Stomach (tissue), 9 donors: ENCODE measurements around the gene IQCN. TPM values are rescaled to one million over a fixed set of nuclear protein-coding genes. Genes with fewer than 3 reads are reported as not detected.

ENCODE experiments used
- DNase-seq, 2 donors: peaks; one replicate each; pipeline versions ENCODE4 v3.0.0 to v3.0.0-alpha.2; 2013 to 2019
- H3K27ac ChIP-seq, 5 donors: fragments of 200-600 bp in 4 of 5; sonication (generic) in 4 of 5; one replicate each; pipeline ENCODE4 v1.5.1; 2013 to 2019; ENCODE audit warnings: mild to moderate bottlenecking in 1 of 5, moderate library complexity in 1 of 5
- H3K27me3 ChIP-seq, 3 donors: fragments of 200-600 bp; sonication (generic); one replicate each; pipeline ENCODE4 v1.5.1; 2017 to 2019; ENCODE audit warnings: mixed run types in 1 of 3
- H3K36me3 ChIP-seq, 4 donors: fragments of 200-600 bp; sonication (generic); 1 replicate in 3 of 4; 2 replicates in 1 of 4; pipeline ENCODE4 v1.5.1; 2016 to 2019
- H3K4me1 ChIP-seq, 4 donors: fragments of 200-600 bp; sonication (generic); one replicate each; pipeline ENCODE4 v1.5.1; 2016 to 2019
- H3K4me3 ChIP-seq, 4 donors: fragments of 200-600 bp; sonication (generic) in 3 of 4; one replicate each; pipeline ENCODE4 v1.5.1; 2016 to 2019; ENCODE audit warnings: mild to moderate bottlenecking in 1 of 4
- H3K9me3 ChIP-seq, 4 donors: fragments of 200-600 bp; sonication (generic); one replicate each; pipeline ENCODE4 v1.5.1; 2016 to 2019
- CTCF ChIP-seq, 7 experiments: fragments of 450-650 bp in 4 of 7; fragments of 200-600 bp in 3 of 7; sonication (generic) in 3 of 7; IDR thresholded peaks; one replicate each; pipeline ENCODE4 v1.5.1; 2016 to 2019; ENCODE audit warnings: antibody characterized with exemption in 7 of 7, control low read depth in 2 of 7, mild to moderate bottlenecking in 1 of 7
- EP300 ChIP-seq: sonication (generic); formaldehyde crosslinking; IDR thresholded peaks from one replicate; pipeline ENCODE4 v1.6.1; 2017; ENCODE audit warnings: antibody characterized with exemption
- POLR2A ChIP-seq, 4 donors: fragments of 450-650 bp; IDR thresholded peaks; one replicate each; pipeline ENCODE4 v1.6.1; 2016; ENCODE audit warnings: antibody characterized with exemption in 4 of 4, control low read depth in 2 of 4, mild to moderate bottlenecking in 1 of 4, moderate library complexity in 1 of 4
- POLR2AphosphoS5 ChIP-seq, 3 donors: sonication (generic); formaldehyde crosslinking; IDR thresholded peaks; one replicate each; pipeline ENCODE4 v1.6.1; 2016; ENCODE audit warnings: antibody characterized with exemption in 3 of 3
- WGBS, 5 donors: extraction: QIAGEN DNeasy Blood & Tissue Kit in 3 of 5; methylation state at CpG; one replicate each; pipeline versions ENCODE4 v1.1.5 to v1.1.7; 2013 to 2018; 5-methylcytosine and 5-hydroxymethylcytosine counted together
- intact Hi-C: fragments of 100-400 bp; cut with DNase I; formaldehyde crosslinking; loops from one replicate; pipeline ENCODE4 v1.15.1; 2023; ENCODE audit warnings: low total_unique reads
- polyA plus RNA-seq, 3 donors: library from polyadenylated mRNA; stranded (reverse); fragments of 200-250 nt; gene quantifications; one replicate each; pipeline ENCODE4 v1.2.3, GENCODE V29; 2013
- total RNA-seq, 5 donors: library from RNA; depleted of rRNA; stranded (reverse); fragments of >200 nt; gene quantifications; one replicate each; pipeline versions ENCODE4 v1.1.0 to v1.2.3, GENCODE V29; 2014 to 2016
- donor health status: healthy with polysubstance abuse.
- donor health status: Bipolar disorder and iron deficiency.
- donor health status: healthy.

Gene IQCN
- total and polyA plus RNA-seq, 8 donors, result 1.4 to 35.7 (median 2.7) TPM; not detected in 1

DNA sequence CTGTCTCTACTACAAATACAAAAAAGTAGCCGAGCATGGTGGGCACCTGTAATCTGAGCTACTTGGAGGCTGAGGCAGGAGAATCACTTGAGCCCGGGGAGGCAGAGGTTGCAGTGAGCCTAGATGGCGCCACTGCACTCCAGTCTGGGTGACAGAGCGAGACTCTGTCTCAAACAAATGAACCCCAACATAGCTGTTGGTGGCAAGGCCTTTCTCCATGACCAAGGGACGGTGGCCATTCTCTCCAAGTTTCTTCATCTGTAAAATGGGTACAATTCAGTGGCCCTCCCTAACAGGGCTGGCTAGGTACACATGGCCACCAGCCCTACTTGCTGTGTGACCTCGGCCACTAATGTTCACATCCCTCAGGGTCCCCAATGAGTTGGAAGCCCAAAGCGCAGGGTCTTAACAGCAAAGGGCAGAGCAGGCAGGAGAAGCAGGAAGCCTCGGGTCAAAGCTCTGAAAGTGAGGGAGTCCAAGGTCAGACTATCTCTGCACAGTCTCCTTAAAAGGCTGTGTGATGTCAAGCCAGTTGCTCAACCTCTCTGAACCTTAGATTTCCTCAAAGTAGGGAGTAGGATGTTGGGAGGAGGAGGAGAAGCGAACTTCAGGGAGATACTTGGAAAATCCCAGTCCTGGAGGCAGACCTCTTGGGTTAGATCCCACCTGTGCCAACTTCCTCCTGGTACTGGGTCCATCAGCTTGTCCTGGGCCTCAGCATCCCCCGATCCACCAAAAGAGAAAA lies 4.4 kb upstream of the IQCN start:
- peaks cover 64 to 73% (median 71%) of the 10 kb centered on the region in 4 donors for H3K4me1 ChIP-seq
- no peaks in the 10 kb centered on the region for H3K27me3 ChIP-seq
- intact Hi-C loops, result loop anchor here (5.0 kb wide), 1 partner anchor 49 kb away; no protein-coding TSS in a partner anchor
- TF ChIP-seq POLR2AphosphoS5 (IDR thresholded peaks at IDR 0.05) (peak in 2 of 3 donors; percentile 55 to 86), POLR2A (IDR thresholded peaks at IDR 0.05) (no peak), EP300 (no peak), CTCF (IDR thresholded peaks at IDR 0.05) (peak in 1 of 7 experiments; percentile 26)
- peaks cover 8 to 37% (median 21%) of the 10 kb centered on the region in 4 donors for H3K36me3 ChIP-seq
- H3K9me3 ChIP-seq, result no peaks in the 10 kb centered on the region
- H3K27ac ChIP-seq, result peak overlapping the region in 4 of 5 donors; percentile 99 to 100 (median 100)
- peak overlapping the region; percentile 68 to 98 (median 90) for H3K4me3 ChIP-seq
- DNase-seq, result peak; percentile 52 to 72
- WGBS, 5 donors, result 50 to 61% (median 58%) methylated on average over 10 of the region's 10 CpGs

DNA sequence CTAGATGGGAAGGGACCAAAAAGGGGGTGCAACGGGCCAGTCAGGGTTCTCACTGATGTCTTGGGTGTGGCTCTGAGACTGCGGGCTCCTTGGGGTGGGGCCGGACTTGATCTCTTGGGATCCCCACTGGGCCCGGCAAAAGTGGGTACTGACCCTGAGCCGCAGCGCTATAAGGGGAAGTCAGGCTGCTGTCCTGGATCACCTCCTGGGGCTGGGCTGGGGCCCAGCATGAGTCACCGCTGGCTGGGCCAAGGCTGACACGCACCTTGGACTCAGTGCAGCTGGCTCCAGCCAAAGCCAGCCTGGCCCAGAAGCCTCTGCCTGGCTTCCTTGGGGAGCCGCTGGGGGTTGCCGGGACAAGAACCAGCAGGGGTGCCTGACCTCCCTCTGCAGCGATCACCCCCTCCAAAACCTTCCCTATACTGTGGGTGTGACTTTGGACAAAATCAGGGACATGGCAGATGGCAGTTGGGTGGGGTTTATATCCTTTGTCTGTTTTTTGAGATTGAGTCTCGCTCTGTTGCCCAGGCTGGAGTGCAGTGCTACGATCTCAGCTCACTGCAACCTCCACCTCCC lies 617 bp upstream of the IQCN start:
- H3K27me3 ChIP-seq, result no peaks in the 10 kb centered on the region
- peak overlapping the region; percentile 43 to 85 (median 80) for H3K27ac ChIP-seq
- H3K9me3 ChIP-seq, result no peaks in the 10 kb centered on the region
- H3K36me3 ChIP-seq, result peaks cover 8 to 37% (median 21%) of the 10 kb centered on the region in 4 donors
- H3K4me3 ChIP-seq, result peak overlapping the region in 2 of 4 donors; percentile 10 to 25
- TF ChIP-seq POLR2A (IDR thresholded peaks at IDR 0.05) (no peak), EP300 (peak; percentile 48), CTCF (IDR thresholded peaks at IDR 0.05) (no peak), POLR2AphosphoS5 (IDR thresholded peaks at IDR 0.05) (peak; percentile 70 to 95 (median 80))
- 18 to 24% (median 21%) methylated on average over 9 to 13 of the region's 13 CpGs for WGBS, 5 donors
- peak; percentile 89 to 94 for DNase-seq
- peaks cover 56 to 73% (median 59%) of the 10 kb centered on the region in 4 donors for H3K4me1 ChIP-seq
- intact Hi-C loops, result loop anchor here (5.0 kb wide), 1 partner anchor 52 kb away; no protein-coding TSS in a partner anchor

GRCh38 chr19:18273561-18274218 lies 562 bp downstream of the IQCN start:
- no peak overlapping the region for H3K4me3 ChIP-seq
- H3K27ac ChIP-seq, result peak overlapping the region in 4 of 5 donors; percentile 79 to 85 (median 81)
- H3K9me3 ChIP-seq, result no peaks in the 10 kb centered on the region
- H3K4me1 ChIP-seq, result peaks cover 49 to 67% (median 52%) of the 10 kb centered on the region in 4 donors
- 83 to 97% (median 96%) methylated on average over 13 of the region's 13 CpGs for WGBS, 5 donors
- no peaks in the 10 kb centered on the region for H3K27me3 ChIP-seq
- peaks cover 8 to 38% (median 20%) of the 10 kb centered on the region in 4 donors for H3K36me3 ChIP-seq
- TF ChIP-seq CTCF (IDR thresholded peaks at IDR 0.05), result no peak
- TF ChIP-seq POLR2AphosphoS5 (IDR thresholded peaks at IDR 0.05), result peak in 1 of 3 donors; percentile 36
- no peak for DNase-seq
- intact Hi-C loops, result no loop called here

DNA sequence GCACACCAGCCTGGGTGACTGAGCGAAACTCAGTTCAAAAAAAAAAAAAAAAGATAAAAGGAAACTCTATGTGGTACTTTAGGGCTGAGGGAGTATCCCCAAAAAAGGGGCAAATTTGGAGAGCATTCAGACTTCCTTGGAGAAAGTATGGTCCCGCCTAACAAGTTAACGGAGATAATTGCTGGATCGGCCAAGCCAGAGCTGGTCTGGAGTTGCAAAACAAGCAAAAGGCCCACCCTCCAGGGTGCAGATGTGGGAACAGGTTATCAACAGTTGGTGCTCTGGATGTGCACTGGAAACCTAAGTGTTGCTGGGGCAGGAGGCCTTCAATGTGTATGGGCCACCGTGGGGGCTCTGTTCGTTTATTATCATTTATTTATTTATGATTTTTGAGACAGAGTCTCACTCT lies 2.8 kb downstream of the IQCN start:
- peaks cover 16 to 41% (median 28%) of the 10 kb centered on the region in 4 donors for H3K36me3 ChIP-seq
- intact Hi-C loops, result no loop called here
- TF ChIP-seq EP300 (no peak), POLR2AphosphoS5 (IDR thresholded peaks at IDR 0.05) (peak in 1 of 3 donors; percentile 15), POLR2A (IDR thresholded peaks at IDR 0.05) (no peak), CTCF (IDR thresholded peaks at IDR 0.05) (no peak)
- peaks cover 27 to 45% (median 30%) of the 10 kb centered on the region in 4 donors for H3K4me1 ChIP-seq
- DNase-seq, result peak in 1 of 2 donors; percentile 67
- WGBS, 5 donors, result 45 to 55% (median 47%) methylated on average over 6 of the region's 6 CpGs
- H3K9me3 ChIP-seq, result no peaks in the 10 kb centered on the region
- peak overlapping the region in 2 of 5 donors; percentile 8 to 19 for H3K27ac ChIP-seq
- no peak overlapping the region for H3K4me3 ChIP-seq
- H3K27me3 ChIP-seq, result no peaks in the 10 kb centered on the region
